HTERT RPE-1 (cell line): Measurements from ENCODE around the gene SZT2.

ENCODE experiments used
- in situ Hi-C: fragments of 300-500 bp; cut with MboI; formaldehyde crosslinking; loops from 4 replicates; pipeline ENCODE4 v1.14.3; 2020; ENCODE audit warnings: low sequenced_read_pairs

The SZT2 gene

GRCh38 chr1:43439781-43440180, 50.1 kb downstream of the SZT2 start:
- in situ Hi-C loops = no loop called here

- in situ Hi-C loops = no loop called here
Measured at GRCh38 chr1:43440358-43440757, 50.7 kb downstream of the SZT2 start.

- in situ Hi-C loops = no loop called here
Measured at GRCh38 chr1:43441166-43441893, 51.6 kb downstream of the SZT2 start.

- in situ Hi-C loops = no loop called here
Measured at GRCh38 chr1:43441894-43442637, 52.4 kb downstream of the SZT2 start.

GRCh38 chr1:43442756-43443155, 53.1 kb downstream of the SZT2 start:
- in situ Hi-C loops = no loop called here

- in situ Hi-C loops = no loop called here
Measured at GRCh38 chr1:43443197-43443946, 53.7 kb downstream of the SZT2 start.

GRCh38 chr1:43444151-43444828, 54.6 kb downstream of the SZT2 start:
- in situ Hi-C loops = no loop called here

- in situ Hi-C loops = no loop called here
Measured at GRCh38 chr1:43444836-43445235, 55.1 kb downstream of the SZT2 start.

- in situ Hi-C loops = no loop called here
Measured at GRCh38 chr1:43445606-43446387, 56.1 kb downstream of the SZT2 start.

- in situ Hi-C loops = no loop called here
Measured at GRCh38 chr1:43446388-43446740, 56.7 kb downstream of the SZT2 start.

- in situ Hi-C loops = no loop called here
Measured at GRCh38 chr1:43446881-43447835, 57.5 kb downstream of the SZT2 start.

- in situ Hi-C loops = no loop called here
Measured at GRCh38 chr1:43447891-43448708, 58.4 kb downstream of the SZT2 start.

- in situ Hi-C loops = no loop called here
Measured at GRCh38 chr1:43448955-43449707, 59.4 kb downstream of the SZT2 start.

- in situ Hi-C loops = no loop called here
Measured at GRCh38 chr1:43449708-43450069, 60.0 kb downstream of the SZT2 start.

- in situ Hi-C loops = no loop called here
Measured at GRCh38 chr1:43450251-43450941, 60.7 kb downstream of the SZT2 start.

- in situ Hi-C loops = no loop called here
Measured at GRCh38 chr1:43451157-43451591, 61.5 kb downstream of the SZT2 start.
